Activated CD4-positive, alpha-beta T cell treated with anti-CD3 and anti-CD28 coated beads, Interleukin-2, Interleukin-6, amounts not matched to agents 100 ng/mL and 50 ng/mL, durations not matched to agents 16 hours and 8 hours (primary cell): ENCODE measurements around the gene IGFBP7.

Source experiments
- DNase-seq: peaks from one replicate; pipeline ENCODE4 v3.0.0-alpha.2; 2020

Gene IGFBP7

DNA sequence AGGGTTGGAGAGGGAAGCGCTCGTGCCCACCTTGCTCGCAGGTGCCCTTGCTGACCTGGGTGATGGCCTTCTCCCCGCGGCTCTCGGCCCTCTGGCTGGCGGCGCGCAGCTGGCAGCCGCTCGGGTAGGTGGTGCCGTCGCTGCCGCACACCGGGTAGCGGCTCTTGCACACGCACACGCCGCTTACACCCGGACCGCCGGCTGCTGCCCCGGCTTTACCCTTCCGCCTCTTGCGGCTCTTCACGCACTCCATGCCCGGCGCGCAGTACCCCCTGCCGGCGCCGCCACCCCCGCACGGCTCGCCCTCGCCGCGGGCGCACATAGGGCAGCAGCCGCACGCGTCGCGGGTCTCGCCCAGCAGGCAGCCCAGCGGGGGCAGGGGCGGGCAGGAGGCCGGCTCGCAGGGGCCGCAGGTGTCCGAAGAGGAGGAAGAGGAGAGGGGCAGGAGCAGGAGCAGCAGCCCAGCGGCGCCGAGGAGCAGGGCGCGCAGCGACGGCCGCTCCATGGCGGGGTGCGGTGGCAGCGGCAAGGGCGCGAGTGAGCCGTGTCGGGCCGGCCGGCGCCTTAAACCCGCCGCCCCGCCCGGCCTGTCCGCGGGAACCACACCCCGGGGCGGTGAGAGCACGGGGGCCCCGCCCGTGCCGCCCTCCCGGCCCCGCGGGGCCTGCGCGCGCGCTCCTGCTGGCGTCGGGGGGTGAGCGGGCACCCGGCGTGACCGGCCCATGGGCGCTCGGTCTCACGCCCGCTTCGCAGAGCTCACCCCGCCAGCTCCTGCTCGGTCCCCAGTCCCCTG, at the start of gene IGFBP7:
IGFBP7 (minus strand) TSS at position 539 of the 793 bp plus-strand sequence; CDS start at position 505, 34 bp downstream.
- DNase-seq: no peak

DNA sequence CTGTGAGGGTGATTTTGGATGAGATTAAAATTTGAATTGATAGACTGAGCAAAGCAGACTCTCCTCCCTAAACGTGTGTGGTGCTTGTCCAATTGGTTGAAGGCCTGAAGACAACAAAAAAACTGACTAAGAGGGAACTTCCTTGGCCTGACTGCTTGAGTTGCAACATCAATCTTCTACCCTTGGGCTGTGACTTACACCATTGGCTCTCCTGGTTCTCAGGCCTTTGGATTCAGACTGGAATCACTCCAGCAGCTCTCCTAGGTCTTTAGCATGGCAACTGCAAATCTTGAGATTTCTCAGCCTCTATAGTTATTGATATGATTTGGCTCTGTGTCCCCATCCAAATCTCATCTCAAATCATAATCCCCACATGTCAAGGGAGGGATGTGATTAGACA, 49.7 kb upstream of the IGFBP7 start:
- no peak for DNase-seq

DNA sequence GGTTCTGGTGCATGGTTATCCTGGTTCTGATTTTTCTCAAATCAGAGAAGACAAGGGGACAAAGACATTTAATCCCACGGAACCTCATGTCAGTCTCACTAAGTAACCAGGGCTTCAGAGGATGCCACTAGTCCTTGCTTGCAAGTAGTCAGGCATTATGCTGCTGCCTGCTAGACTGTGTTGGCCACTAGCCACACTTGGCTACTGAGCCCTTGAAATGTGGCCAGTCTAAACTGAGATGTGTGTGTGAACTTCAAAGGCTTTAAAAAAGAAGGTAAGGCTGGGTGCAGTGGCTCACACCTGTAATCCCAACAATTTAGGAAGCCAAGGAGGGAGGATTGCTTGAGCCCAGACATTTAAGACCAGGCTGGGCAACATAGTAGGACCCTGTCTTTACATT, 48.6 kb upstream of the IGFBP7 start:
- DNase-seq: no peak

- no peak for DNase-seq
These were observed 48.0 kb upstream of the IGFBP7 start for GRCh38 chr4:57158221-57158620.

GRCh38 chr4:57157596-57158137, 47.5 kb upstream of the IGFBP7 start:
- DNase-seq: no peak

DNA sequence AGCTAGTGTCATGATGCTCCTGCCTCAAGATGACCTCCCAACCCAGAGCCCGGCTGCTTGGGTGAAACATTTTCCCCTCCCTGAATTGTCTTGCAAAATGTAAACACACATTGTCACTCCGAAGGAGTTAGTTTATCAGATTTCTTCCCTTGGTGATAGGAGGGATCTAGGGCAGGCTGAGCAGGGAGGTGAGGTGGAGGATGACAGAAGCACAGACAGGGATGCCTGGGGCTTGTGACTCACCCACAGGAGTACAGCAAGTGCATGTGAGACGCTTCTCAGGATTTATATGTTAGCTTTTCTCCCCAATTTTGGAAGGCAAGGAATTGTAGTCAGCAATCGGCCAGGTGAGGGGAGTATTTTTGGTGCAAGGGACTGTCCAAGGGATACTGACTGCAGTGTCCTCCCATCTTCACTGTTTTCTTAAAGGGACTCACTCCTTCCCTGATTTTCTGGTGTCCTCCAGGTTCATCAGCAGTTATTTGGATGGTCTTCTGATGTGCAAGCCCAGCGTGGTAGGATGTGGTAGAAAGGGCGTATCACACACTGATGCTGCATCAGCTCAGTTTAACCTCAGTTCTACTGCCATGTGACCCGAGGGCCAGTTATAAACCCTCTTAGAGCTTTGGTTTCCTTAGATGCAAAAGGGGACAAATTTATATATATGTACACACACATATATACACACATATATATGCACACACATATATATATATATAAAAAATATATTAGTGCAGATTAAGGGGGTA, 46.2 kb upstream of the IGFBP7 start:
- no peak for DNase-seq

- no peak for DNase-seq
These were observed 44.7 kb upstream of the IGFBP7 start for GRCh38 chr4:57154926-57155325.

DNA sequence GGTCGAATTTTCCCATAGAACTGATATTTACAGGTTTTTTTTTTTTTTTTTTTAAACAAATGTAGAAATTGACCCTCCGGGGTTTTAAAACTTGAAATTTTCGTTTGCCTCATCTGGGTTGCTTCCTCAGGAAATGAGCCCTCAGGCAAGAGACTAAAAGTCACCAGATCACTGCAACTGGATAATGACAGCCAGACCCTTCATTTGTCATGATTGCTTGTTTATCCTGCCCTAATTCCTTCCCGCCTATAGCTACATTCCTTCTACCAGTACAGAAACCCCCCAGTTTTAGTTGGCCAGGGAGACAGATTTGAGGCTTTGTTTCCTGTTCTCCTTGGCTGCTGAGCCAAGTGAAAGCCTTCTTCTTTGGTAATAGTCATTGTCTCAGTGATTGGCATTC, 44.0 kb upstream of the IGFBP7 start:
- no peak for DNase-seq

- DNase-seq: no peak
These were observed 43.0 kb upstream of the IGFBP7 start for GRCh38 chr4:57153207-57153606.

GRCh38 chr4:57151481-57151880, 41.3 kb upstream of the IGFBP7 start:
- DNase-seq: no peak

GRCh38 chr4:57149833-57150232, 39.6 kb upstream of the IGFBP7 start:
- DNase-seq: no peak

DNA sequence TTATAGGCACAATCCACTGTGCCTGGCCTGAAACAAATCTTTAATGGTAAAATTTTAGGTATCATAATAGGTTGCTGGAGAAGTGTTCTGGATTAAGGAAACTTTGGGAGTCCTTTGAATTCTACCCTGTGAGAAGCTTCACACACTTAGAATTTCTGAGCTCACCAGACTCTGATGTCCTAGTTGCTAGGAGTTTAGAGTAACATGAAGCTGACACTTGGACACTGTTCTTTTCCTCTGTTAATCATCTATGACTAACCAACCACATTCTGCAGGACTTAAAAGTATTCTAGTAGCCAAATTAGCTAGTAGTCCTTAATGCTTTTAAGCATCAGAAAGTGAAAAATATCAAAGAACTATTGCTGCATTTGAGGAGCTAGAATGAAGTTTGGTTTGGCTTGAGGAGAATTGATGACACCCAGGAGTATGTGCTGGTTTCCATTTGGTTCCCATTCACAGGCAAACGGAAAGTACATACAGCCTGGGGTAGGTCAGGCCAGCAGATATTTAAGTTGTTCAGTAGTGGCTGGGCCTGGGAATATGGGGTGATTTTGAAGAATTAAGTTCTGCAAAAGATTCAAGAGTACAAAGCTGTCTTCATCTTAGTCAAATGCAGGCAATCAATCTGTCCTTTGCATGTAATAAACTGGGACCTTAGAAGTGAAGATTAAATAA, 38.8 kb upstream of the IGFBP7 start:
- no peak for DNase-seq

DNA sequence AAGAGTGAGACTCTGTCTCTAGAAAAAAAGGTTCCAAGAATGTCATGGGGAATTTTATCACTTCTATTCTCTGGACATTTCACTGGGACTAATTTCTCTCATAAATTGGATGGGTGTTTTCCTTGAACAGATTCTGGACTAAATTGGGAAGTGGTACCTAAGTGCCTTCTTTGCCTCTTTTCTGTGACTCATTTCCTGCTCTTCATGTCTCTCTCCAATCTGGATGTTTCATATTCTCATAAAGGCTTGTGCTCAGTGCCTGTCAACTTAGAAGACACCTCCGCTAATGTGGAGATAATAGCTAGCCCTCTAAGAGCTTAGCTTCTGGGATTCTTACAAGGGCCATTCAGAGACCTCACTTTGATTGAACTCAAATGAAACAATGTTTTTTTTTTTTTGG, 38.0 kb upstream of the IGFBP7 start:
- no peak for DNase-seq

DNA sequence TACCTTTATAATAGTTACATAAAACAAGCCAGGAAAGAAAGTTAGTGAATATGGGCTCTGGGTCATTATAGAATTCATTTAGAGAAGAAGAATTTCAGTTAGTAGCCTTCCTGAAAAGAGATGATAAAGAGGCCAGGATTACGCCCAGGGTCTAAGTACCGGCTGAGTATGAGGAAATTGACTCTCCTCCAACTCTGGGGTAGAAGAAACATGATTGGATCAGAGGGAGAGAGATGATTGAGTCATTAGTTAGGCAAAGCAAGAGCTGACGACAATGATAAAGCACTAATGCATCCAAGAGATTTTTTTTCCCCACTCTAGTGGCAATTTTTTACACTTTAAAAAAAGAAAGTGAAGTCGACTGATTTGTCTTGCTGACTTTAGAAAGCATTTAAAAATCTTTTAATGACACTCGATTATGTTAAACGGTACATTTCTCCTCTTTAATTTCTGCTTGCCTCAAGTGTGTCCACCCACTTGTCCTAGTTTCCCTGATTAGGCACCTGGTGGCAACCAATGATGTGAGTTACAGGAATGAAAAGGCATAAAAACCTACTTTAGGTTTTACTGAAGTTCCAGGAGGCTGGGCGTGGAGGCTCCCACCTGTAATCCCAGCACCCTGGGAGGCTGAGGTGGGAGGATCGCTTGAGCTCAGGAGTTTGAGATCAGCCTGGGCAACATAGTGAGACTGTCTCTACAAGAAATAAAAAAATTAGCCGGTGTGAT, 37.3 kb upstream of the IGFBP7 start:
- no peak for DNase-seq

GRCh38 chr4:57146444-57146843, 36.3 kb upstream of the IGFBP7 start:
- DNase-seq: no peak

DNA sequence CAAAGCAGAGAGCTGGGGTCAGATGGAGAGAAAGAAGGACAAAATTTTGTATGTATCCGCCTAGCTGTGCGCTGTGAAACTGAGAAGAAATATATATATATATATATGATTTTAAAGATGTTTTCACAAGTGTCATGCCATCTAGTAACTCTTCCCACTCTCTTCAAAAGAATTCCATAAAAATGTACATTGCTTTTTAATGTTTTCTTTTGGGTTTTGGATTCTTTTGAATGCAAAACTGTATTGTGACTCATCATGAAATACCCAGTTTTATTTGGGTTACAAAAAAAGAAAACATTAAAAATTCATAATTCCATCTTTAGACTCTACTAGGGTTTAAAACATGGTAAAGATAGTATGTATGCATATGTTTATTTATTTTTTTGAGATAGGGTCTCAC, 34.3 kb upstream of the IGFBP7 start:
- DNase-seq: no peak

DNA sequence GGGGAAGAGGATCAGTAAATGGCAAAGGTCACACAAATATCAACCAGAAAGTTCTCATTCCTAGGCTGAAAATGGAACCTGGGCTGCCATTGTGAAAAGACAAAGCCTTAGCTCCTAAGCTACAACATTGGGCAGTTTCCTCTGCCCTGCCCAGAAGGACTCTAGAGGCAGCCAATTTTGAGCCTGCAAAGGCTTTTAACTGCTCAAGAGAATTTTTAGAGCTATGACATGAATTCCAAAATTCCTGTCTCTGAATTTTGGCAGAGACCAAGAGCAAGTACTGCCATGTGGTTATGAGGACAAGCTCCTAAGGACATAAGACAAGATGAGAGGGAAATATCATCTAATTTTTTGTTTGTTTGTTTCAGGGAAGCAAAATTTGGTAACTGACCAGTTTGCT, 29.6 kb upstream of the IGFBP7 start:
- no peak for DNase-seq

DNA sequence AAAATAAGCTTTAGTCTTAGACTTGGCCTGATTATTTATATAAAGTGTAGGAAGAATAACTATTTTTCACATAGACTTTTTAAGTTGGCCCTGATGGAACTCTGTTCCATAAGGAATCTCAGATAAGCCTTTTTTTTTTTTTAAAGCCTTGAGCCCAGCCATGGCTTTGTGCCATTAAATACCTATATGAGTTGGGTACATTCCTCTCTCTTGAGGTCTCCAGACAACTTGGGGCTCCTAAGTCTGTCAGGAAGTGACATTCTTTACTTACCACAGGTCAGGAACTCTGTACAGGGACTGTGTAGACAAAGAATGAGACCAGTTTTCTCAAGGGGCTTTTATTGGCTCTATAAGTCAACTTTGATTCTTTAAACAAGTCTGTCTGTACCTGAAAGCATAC, 27.1 kb upstream of the IGFBP7 start:
- no peak for DNase-seq

- DNase-seq: no peak
These were observed 26.1 kb upstream of the IGFBP7 start for GRCh38 chr4:57136281-57136680.

GRCh38 chr4:57132743-57133137, 22.6 kb upstream of the IGFBP7 start:
- no peak for DNase-seq

- no peak for DNase-seq
These were observed 21.9 kb upstream of the IGFBP7 start for GRCh38 chr4:57131849-57132742.

DNA sequence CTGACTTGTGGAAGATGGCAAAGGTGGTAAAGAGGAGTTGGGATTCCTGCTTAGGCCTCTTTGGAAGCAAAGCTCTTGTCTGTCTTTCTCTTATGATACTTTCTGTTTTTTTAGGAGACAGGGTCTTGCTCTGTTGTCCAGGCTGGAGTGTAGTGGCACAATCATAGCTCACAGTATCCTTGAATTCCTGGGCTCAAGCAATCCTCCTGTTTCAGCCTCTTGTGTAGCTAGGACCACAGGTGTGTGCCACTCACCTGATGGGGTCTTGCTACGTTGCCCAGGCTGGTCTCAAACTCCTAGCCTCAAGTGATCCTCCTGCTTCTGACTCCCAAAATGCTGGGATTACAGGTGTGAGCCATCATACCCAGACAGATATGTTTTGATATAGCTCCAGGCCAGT, 19.3 kb upstream of the IGFBP7 start:
- DNase-seq: no peak
